ENCODE measurements around the gene LRRC59.
"Not testable (repeated sequence)": the region's sequence is repeated elsewhere in the genome, so short reads cannot be mapped to it uniquely, and the experiment has no call there.

The LRRC59 gene

DNA sequence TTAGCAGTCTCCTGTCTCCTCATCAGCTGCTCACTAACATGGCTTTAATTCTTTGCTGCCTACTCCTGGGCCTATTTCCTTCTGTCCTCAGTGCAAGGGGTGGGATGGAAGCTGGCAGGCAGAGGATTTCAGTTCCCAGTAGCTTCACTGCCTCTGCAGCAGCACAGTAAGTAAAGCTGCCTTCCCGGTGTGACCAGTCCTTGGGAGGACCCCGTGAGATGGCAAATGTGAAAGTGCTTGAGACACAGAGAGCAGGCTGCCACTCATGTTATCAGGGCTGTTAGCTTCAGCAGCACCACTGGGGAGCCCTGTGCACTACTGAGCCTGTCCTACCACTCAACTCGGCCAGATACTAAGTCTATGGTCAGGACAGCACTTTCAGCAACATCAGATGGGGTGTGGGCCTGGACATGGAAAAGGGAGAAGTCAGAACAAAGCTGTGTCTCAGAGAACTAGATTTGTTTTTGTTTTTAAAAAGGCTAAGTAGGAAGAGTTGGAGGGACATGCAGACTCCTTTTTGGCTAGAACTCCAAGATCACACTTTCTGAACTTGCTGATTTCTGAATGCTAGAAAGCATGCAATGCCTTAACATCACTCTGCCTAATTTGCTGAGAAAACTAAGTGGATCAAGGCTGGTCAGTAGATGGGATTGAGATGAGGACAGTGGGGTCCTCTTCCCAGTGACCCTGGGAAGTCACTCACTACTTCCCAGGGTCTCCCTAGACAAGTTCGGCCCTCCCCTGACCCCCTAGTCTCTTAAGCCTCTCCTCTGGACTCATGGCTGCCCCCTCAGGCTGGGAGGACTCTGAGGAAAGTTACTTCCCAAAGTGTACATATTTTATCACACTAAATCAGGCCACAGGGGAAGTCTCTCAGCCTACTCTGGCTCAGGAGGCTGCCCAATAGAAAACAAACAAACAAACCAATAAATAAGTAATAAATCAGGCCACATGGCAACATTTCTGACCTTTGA is 29.8 kb upstream of the LRRC59 start:
- H3K27me3 Mint-ChIP-seq, result no peaks in the 10 kb centered on the region
- peak overlapping the region; percentile 86 for H3K4me3 Mint-ChIP-seq
- peak overlapping the region; percentile 76 for H3K27ac Mint-ChIP-seq
- H3K36me3 Mint-ChIP-seq, result no peaks in the 10 kb centered on the region
- H3K9me3 Mint-ChIP-seq, result no peaks in the 10 kb centered on the region
- peaks cover 19% of the 10 kb centered on the region for H3K4me1 Mint-ChIP-seq

DNA sequence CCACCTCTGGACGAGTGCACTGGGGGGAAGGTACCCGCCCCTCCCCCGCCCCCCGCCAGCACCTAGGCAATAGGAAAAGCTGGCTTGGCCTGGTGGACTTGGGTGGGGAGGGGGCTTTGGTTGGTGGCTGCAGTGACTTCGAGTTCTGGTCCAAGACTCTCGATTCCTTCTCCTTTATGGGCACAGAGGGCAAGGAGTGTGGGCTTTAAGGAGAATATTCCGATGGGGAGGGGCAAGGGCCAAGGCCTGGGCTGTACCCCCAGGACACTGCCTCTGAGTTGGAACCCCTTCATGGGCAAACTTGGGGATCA is 29.1 kb upstream of the LRRC59 start:
- peaks cover 24% of the 10 kb centered on the region for H3K4me1 Mint-ChIP-seq
- no peaks in the 10 kb centered on the region for H3K27me3 Mint-ChIP-seq
- no peaks in the 10 kb centered on the region for H3K36me3 Mint-ChIP-seq
- H3K27ac Mint-ChIP-seq, result peak overlapping the region; percentile 76
- peak overlapping the region; percentile 86 for H3K4me3 Mint-ChIP-seq
- H3K9me3 Mint-ChIP-seq, result no peaks in the 10 kb centered on the region

DNA sequence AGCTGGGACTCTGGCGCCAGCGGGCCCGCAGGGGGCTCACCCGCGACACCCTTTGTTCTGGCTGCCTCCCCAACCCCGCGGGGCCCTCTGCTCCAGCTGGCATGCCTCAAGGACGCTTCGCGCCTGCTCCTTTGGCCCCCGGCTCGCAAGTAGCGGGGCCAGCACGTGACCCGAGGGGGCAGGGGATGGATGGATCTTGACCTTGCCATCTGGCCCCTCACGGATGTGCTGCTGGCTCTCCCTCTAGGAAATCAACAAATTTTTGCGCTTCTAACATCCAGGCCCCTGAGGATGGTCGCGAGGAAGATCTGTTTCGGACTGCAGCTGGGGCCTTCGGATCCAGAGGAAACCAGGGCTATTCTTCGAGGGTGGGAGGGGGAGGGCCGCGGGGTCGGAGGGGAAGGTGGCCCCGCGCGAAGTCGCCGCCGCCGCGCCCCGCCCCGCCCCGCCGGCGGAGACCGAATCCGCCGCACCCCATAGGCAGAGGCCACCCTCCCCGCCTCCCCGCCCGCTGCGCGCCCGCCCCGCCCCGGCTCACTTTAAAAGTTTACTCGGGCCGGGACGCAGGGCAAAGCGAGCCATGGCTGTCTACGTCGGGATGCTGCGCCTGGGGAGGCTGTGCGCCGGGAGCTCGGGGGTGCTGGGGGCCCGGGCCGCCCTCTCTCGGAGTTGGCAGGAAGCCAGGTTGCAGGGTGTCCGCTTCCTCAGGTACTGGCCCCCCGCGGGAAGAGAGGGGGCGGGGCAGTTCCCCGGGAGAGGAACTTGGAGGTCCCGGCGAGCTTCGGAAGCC is 28.6 kb upstream of the LRRC59 start, which contains the start of gene ACSF2:
Gene ACSF2, plus strand, starts transcription at position 537 of the 790 bp plus-strand sequence. Its CDS starts 44 bp downstream, at position 581.
- peaks cover 29% of the 10 kb centered on the region for H3K4me1 Mint-ChIP-seq
- no peaks in the 10 kb centered on the region for H3K36me3 Mint-ChIP-seq
- H3K4me3 Mint-ChIP-seq, result peak within 1 kb of the TSS; percentile 86
- H3K9me3 Mint-ChIP-seq, result no peaks in the 10 kb centered on the region
- no peaks in the 10 kb centered on the region for H3K27me3 Mint-ChIP-seq
- peak within 1 kb of the TSS; percentile 76 for H3K27ac Mint-ChIP-seq

DNA sequence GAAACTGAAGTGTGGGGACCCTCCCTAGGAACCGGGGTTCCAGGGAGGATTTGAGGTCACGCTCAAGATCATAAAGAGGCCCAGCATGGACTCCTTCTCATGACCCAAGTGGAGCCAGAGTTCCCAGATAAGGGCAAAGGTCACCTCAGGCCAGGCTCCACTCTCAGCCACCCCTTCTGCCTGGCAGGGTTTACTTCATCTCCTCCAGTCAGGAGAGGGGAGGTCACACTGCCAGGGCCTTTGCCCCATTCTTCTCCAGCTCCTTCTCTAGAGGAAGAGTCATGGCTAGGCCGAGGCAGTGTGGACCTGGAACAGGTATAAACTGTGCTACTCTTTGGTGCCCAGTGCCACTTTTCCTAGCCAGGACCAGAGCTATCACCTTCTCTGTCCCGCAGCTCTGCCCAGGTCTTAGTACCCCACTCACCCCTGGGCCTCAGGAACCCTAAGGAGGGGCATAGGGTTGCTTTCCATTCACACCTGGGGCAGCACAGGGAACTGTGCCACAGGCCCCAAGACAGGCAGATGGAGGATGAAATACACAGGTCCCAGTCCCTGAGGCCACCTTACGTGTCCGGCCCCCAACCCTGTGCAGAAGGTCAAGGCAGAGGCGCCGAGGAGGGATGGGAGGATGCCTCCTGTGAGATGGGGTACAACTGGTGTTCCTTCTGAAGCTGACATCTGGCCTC is 27.8 kb upstream of the LRRC59 start:
- H3K36me3 Mint-ChIP-seq, result no peaks in the 10 kb centered on the region
- H3K9me3 Mint-ChIP-seq, result no peaks in the 10 kb centered on the region
- H3K4me1 Mint-ChIP-seq, result peaks cover 29% of the 10 kb centered on the region
- H3K27ac Mint-ChIP-seq, result no peak overlapping the region
- H3K27me3 Mint-ChIP-seq, result no peaks in the 10 kb centered on the region
- peak overlapping the region; percentile 83 for H3K4me3 Mint-ChIP-seq

DNA sequence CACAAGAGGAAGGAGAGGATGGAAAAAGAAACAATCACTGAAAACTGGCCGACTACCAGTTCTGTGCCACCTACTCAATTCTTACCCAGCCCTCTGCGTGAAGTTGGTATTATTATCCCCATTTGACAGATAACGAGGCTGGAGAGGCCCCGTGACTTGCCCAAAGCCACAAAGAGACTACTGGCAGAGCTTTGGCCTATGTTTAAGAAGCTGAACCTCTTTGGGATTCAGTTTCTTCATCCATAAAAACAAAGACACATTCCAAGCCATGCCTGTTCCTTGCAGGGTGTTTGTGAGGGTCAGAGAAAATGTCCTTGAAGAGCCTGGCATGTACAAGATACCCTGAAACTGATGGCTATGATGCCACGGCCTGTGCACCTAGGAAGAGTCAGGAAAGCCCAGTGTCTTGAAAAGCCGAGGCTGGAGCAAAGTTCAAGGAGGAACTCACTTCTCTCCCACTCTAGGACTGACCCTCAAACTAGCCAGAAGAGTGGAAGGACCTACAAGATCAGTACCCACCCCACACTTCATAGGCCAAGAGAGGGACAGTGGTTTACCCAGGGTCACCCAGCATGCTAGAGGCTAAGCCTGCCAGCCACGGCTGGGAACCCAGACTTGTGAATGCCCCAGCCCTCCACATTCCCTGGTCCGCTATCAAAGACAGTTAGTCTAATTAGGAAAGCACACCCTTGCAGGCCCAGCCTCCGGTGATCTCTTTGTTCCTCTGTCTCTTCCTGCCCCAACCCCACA is 27.1 kb upstream of the LRRC59 start:
- Mint-ChIP-seq H3K27ac (no peak overlapping the region), H3K4me1 (peaks cover 29% of the 10 kb centered on the region), H3K9me3 (no peaks in the 10 kb centered on the region), H3K36me3 (no peaks in the 10 kb centered on the region), H3K27me3 (no peaks in the 10 kb centered on the region), H3K4me3 (peak overlapping the region; percentile 15)

DNA sequence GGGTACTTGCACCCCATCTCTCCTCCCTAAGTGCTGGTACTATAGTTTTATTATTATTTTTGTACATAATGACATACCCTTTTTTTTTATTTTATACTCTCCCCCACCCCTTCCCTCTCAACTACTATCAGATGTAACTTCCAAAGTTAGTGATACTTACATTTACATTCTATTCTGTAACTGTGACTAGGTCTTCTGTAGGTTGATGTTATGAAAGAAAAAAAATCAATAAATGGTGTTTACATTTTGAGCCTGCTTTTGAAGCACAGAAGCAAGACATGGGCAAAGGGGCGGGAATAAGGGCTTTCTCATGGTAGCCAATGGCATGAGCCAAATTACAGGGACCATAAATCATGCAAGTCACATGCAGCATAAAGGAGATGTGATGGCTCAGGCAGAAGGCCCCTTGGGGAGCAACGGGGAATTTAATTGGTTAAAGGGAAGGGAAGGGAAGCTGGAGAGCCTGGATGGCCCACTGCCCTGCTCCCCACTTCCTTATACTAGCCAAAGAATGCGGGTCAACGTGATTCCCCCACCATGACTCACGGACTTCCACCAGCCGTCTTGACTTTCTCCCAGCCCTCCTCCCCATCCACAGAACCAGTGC is 26.3 kb upstream of the LRRC59 start:
- H3K27me3 Mint-ChIP-seq, result no peaks in the 10 kb centered on the region
- peak overlapping the region; percentile 41 for H3K27ac Mint-ChIP-seq
- peaks cover 7% of the 10 kb centered on the region for H3K9me3 Mint-ChIP-seq
- H3K4me3 Mint-ChIP-seq, result peak overlapping the region; percentile 15
- peaks cover 2% of the 10 kb centered on the region for H3K36me3 Mint-ChIP-seq
- H3K4me1 Mint-ChIP-seq, result peaks cover 33% of the 10 kb centered on the region

DNA sequence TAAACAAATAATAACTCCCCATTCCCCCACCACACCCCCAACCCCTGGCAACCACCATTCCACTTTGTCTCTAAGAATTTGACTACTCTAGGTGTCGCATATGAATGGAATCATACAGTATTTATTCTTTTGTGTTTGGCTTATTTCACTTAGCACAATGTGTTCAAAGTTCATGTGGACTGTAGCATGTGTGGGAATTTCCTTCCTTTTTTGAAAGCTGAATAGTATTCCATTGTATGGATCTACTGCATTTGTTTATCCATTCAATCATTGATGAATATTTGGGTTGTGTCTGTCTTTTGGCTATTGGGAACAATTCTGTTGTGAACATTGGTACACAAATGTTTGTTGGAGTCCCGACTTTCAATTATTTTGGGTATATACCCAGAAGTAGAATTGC is 25.4 kb upstream of the LRRC59 start:
- Mint-ChIP-seq H3K27ac (no peak overlapping the region), H3K36me3 (peaks cover 4% of the 10 kb centered on the region), H3K9me3 (peaks cover 7% of the 10 kb centered on the region), H3K4me1 (peaks cover 30% of the 10 kb centered on the region), H3K27me3 (no peaks in the 10 kb centered on the region), H3K4me3 (no peak overlapping the region)

DNA sequence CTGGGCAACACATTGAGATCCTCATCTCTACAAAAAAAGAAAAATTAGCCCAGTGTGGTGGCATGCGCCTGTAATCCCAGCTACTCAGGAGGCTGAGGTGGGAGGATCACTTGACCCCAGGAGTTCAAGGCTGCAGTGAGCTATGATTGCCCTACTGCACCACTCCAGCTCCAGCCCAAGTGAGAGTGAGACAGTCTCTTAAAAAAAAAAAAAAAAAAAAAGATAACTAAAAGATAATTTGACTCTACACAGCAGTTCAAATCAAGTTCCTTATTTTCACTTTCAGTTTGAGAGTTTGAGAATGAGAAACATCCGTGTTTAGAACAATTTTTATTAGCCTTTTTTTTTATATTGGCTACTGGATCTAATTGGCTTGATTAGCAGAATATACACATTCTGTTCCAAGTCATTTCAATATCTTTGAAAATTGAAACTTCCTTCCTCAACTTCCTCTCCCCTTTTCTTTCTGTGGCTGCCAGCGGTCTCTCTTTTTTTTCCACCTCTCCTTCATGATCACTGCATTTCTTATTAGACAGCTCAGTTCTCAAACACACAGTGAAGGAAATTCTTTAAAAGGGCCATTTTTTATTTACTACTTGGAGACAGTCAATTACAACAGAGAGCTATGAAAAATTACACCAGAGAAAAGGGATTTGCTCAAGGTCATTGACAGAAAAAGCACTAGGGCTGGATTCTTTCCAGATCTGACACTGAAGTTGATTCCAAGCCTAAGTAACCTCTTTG is 24.2 kb upstream of the LRRC59 start:
- Mint-ChIP-seq H3K4me3 (peak overlapping the region; percentile 77), H3K27ac (peak overlapping the region; percentile 88), H3K36me3 (peaks cover 4% of the 10 kb centered on the region), H3K27me3 (no peaks in the 10 kb centered on the region), H3K4me1 (peaks cover 18% of the 10 kb centered on the region), H3K9me3 (peaks cover 7% of the 10 kb centered on the region)

DNA sequence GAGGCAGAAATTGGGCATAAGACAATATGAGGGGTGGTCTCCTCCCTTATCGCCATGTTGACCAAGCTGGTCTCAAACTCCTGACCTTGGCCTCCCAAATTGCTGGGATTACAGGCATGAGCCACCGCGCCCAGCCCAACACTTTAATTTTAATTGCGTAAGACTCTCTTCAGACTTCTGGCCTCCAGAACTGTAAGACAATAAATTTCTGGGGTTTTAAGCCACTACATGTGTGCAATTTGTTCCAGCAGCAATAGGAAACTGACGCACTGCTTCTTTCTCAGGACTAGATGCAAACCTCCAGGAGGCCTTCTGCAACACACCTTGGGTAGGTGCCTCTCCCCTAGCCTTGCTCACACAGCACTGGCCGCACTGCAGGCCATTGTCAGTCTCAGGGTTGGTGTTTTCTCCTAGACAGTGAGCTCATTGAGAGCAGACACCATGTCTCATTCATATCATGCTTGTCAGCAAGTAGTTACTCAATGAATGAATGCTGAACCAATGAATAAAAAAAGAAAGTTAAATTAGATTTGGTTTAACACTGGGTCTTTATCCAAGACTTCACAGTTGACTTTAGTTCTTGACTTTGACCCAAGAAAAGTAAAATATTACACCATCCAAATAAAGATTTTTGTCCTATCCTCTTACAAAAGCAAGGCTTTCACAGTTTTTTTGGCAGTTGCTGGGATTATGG is 23.2 kb upstream of the LRRC59 start:
- peaks cover 7% of the 10 kb centered on the region for H3K9me3 Mint-ChIP-seq
- H3K4me1 Mint-ChIP-seq, result peaks cover 15% of the 10 kb centered on the region
- no peak overlapping the region for H3K4me3 Mint-ChIP-seq
- no peaks in the 10 kb centered on the region for H3K27me3 Mint-ChIP-seq
- peaks cover 4% of the 10 kb centered on the region for H3K36me3 Mint-ChIP-seq
- H3K27ac Mint-ChIP-seq, result peak overlapping the region; percentile 88

DNA sequence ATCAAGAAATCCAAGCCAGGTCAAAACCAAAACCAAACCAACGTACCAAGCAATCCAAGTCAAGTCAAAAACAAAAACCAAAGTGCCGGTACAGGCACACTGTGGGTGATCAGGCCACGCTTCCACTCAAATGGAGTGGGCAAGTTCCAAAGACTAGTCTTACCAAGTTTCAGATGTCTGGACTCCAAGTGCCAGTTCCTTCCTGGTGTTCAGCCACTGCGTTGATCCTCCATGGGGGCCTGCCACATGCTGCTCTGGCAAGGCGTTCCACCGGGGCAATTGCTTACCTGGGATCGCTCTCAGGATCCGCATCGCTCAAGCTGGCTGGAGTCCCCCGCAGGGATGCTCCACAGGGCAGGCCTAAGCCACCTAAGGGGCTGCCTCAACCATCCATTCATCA is 22.3 kb upstream of the LRRC59 start:
- H3K27ac Mint-ChIP-seq, result peak overlapping the region; percentile 24
- not testable (repeated sequence) for H3K9me3 Mint-ChIP-seq, H3K36me3 Mint-ChIP-seq, H3K27me3 Mint-ChIP-seq
- peaks cover 14% of the 10 kb centered on the region for H3K4me1 Mint-ChIP-seq
- peak overlapping the region; percentile 49 for H3K4me3 Mint-ChIP-seq

DNA sequence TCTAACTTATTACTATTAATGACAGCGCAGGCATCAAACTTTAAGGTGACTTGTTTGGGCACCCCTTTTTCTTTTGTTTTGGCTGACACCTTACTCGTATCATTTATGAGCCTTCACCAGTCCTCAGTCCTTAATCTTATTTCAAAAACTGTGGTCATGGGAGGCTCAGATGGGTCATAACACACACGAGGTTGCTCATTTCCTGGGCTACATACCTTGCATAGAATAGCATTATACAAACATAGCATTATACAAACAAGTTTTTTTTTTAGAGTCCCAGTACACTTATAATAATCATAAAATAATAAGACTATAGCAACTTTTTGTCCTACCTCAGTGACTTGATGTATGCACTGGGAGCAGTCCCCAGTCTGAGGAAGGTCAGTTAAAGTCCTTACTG is 17.5 kb upstream of the LRRC59 start:
- Mint-ChIP-seq H3K4me3 (no peak overlapping the region), H3K36me3 (peaks cover 4% of the 10 kb centered on the region), H3K27ac (no peak overlapping the region), H3K4me1 (peaks cover 4% of the 10 kb centered on the region), H3K27me3 (peaks cover 1% of the 10 kb centered on the region), H3K9me3 (peaks cover 7% of the 10 kb centered on the region)

DNA sequence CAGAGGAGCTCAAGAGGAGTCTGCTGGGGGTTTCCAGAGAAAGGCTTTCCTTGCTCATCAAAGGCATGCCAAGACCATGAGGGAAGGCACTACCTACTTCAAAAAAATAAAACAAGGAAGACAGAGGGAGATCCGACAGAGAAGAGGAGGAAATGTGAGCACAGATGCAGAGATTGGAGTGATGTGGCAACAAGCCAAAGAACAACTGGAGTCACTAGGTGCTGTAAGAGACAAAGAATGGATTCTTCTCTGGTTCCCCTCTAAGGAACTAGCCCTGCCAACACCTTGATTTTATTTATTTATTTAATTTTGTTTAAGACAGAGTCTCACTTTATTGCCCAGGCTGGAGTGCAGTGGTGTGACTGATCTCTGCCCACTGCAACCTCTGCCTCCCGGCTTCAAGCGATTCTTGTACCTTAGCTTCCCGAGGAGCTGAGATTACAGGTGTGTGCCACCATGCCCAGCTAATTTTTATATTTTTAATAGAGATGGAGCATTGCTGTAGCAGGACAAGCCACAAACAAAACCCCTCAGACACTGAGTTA is 14.9 kb upstream of the LRRC59 start:
- Mint-ChIP-seq H3K4me3 (no peak overlapping the region), H3K4me1 (no peaks in the 10 kb centered on the region), H3K27ac (no peak overlapping the region), H3K9me3 (no peaks in the 10 kb centered on the region), H3K36me3 (no peaks in the 10 kb centered on the region), H3K27me3 (peaks cover 1% of the 10 kb centered on the region)

DNA sequence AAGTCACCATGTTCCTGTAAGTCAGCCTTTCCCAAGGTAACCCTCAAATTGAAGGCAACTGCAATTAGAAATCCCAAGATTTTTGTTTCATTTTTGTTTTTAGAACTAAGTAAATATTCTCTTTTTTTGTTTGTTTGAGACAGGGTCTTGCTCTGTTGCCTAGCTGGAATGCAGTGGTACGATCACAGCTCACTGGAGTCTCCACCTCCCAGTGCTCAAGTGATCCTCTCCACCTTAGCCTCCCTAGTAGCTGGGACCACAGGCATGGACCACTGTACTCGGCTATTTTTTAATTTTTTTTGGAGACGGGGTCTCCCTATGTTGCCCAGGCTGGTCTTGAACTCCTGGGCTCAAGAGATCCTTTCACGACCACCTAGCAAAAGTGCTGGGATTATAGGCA is 10.6 kb upstream of the LRRC59 start:
- Mint-ChIP-seq H3K4me3 (no peak overlapping the region), H3K27me3 (no peaks in the 10 kb centered on the region), H3K9me3 (no peaks in the 10 kb centered on the region), H3K4me1 (no peaks in the 10 kb centered on the region), H3K27ac (no peak overlapping the region), H3K36me3 (no peaks in the 10 kb centered on the region)
